CD4-positive, alpha-beta memory T cell (primary cell): ENCODE results near the gene SIGLEC9. TPM values are rescaled to one million over a fixed set of nuclear protein-coding genes. Genes with fewer than 3 reads are reported as not detected.
A peak's percentile ranks its signal among the peaks of the same experiment; 100 is the strongest.

Source experiments
- CTCF ChIA-PET: fragments of 350-600 bp; sonication (Branson Sonifier 250); formaldehyde crosslinking; loops from one replicate; lab custom pipeline; 2021; ENCODE audit warnings: inconsistent platforms; ENCODE audit not compliant: partially characterized antibody; lab: Charles Lee
- POLR2A ChIA-PET: fragments of 350-600 bp; sonication (Branson Sonifier 250); formaldehyde crosslinking; loops from one replicate; lab custom pipeline; 2021; ENCODE audit not compliant: partially characterized antibody; lab: Charles Lee
- DNase-seq, 5 donors: peaks; one replicate each; pipeline versions ENCODE4 v3.0.0 to v3.0.0-alpha.2; 2020 to 2022; ENCODE audit warnings: mixed read lengths in 1 of 5
- H3K27ac ChIP-seq: one replicate; pipeline ENCODE4 v1.7.0; 2013; ENCODE audit warnings: low read depth, low read length
- H3K27me3 ChIP-seq: 2 replicates; pipeline ENCODE4 v1.7.0; 2013; ENCODE audit warnings: mild to moderate bottlenecking, low read length, moderate library complexity; ENCODE audit not compliant: insufficient read depth
- H3K36me3 ChIP-seq: 2 replicates; pipeline ENCODE4 v1.7.0; 2013; ENCODE audit warnings: mild to moderate bottlenecking, low read length, moderate library complexity; ENCODE audit not compliant: insufficient read depth
- H3K4me1 ChIP-seq: 2 replicates; pipeline ENCODE4 v1.7.0; 2013; ENCODE audit warnings: mild to moderate bottlenecking, low read length, moderate library complexity; ENCODE audit not compliant: insufficient read depth
- H3K4me3 ChIP-seq, 2 donors: one replicate each; pipeline ENCODE4 v1.7.0; 2013; ENCODE audit warnings: low read length in 2 of 2, mild to moderate bottlenecking in 1 of 2
- H3K9me3 ChIP-seq, 2 donors: one replicate each; pipeline ENCODE4 v1.7.0; 2013; ENCODE audit warnings: low read length in 2 of 2, control low read depth in 1 of 2; ENCODE audit not compliant: control insufficient read depth in 1 of 2
- H3K27ac Mint-ChIP-seq, 7 donors: one replicate each; pipeline ENCODE4 v1.8.0; 2020 to 2021; ENCODE audit warnings: mixed read lengths in 7 of 7, mild to moderate bottlenecking in 6 of 7, inconsistent platforms in 3 of 7, moderate library complexity in 3 of 7
- H3K27me3 Mint-ChIP-seq, 2 donors: one replicate each; pipeline ENCODE4 v1.8.0; 2020 to 2021; ENCODE audit warnings: mixed read lengths in 2 of 2
- H3K36me3 Mint-ChIP-seq, 2 donors: one replicate each; pipeline ENCODE4 v1.8.0; 2020 to 2021; ENCODE audit warnings: mixed read lengths in 2 of 2, inconsistent platforms in 1 of 2, mild to moderate bottlenecking in 1 of 2
- H3K4me1 Mint-ChIP-seq, 4 donors: one replicate each; pipeline ENCODE4 v1.8.0; 2020 to 2021; ENCODE audit warnings: mixed read lengths in 4 of 4, mild to moderate bottlenecking in 1 of 4
- H3K4me3 Mint-ChIP-seq, 8 donors: one replicate each; pipeline ENCODE4 v1.8.0; 2020 to 2021; ENCODE audit warnings: mixed read lengths in 8 of 8, mild to moderate bottlenecking in 7 of 8, moderate library complexity in 6 of 8, inconsistent platforms in 3 of 8
- H3K9me3 Mint-ChIP-seq, 8 donors: one replicate each; pipeline ENCODE4 v1.8.0; 2020 to 2021; ENCODE audit warnings: mixed read lengths in 8 of 8, mild to moderate bottlenecking in 5 of 8, inconsistent platforms in 3 of 8, moderate library complexity in 1 of 8
- intact Hi-C: fragments of 100-400 bp; cut with micrococcal nuclease; formaldehyde crosslinking; loops from one replicate; pipeline ENCODE4 v1.15.1; 2023
- polyA plus RNA-seq, 2 donors: library from polyadenylated mRNA; unstranded; fragments of 300-500 nt; fragmentation: Illumina TruSeq; gene quantifications; one replicate each; pipeline ENCODE4 v1.2.3, GENCODE V29; 2021
- total RNA-seq, 2 experiments: library from RNA; stranded (reverse); gene quantifications; one replicate each; pipeline ENCODE4 v1.2.3, GENCODE V29; 2021

SIGLEC9 gene
- total and polyA plus RNA-seq, 4 experiments from 2014 or later, result 2.4 to 3.9 (median 3.0) TPM

DNA sequence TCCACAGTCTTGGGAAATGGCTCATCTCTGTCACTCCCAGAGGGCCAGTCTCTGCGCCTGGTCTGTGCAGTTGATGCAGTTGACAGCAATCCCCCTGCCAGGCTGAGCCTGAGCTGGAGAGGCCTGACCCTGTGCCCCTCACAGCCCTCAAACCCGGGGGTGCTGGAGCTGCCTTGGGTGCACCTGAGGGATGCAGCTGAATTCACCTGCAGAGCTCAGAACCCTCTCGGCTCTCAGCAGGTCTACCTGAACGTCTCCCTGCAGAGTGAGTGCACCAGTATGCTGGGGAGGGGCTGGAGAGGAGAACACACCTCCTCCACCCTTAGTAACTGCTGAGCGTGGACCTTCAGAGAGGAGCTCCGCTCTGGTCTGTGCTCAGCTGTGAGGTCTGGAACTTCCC is 2.3 kb downstream of the SIGLEC9 start:
- peaks cover 93% of the 10 kb centered on the region for H3K4me1 ChIP-seq
- no peaks in the 10 kb centered on the region for H3K27me3 Mint-ChIP-seq
- H3K4me3 ChIP-seq, result no peak overlapping the region
- peaks cover 45 to 91% (median 69%) of the 10 kb centered on the region in 4 donors for H3K4me1 Mint-ChIP-seq
- peak overlapping the region in 5 of 7 donors; percentile 77 to 92 (median 81) for H3K27ac Mint-ChIP-seq
- no peaks in the 10 kb centered on the region for H3K27me3 ChIP-seq
- DNase-seq, result no peak
- no peaks in the 10 kb centered on the region for H3K36me3 ChIP-seq
- no peaks in the 10 kb centered on the region for H3K9me3 ChIP-seq
- H3K9me3 Mint-ChIP-seq, result peaks cover 0 to 4% (median 0%) of the 10 kb centered on the region in 8 donors
- peak overlapping the region in 2 of 8 donors; percentile 13 to 69 for H3K4me3 Mint-ChIP-seq
- no peak overlapping the region for H3K27ac ChIP-seq
- intact Hi-C loops, result no loop called here
- ChIA-PET CTCF (interaction anchor here (1.0 kb wide), 1 partner anchor 22 kb away, joined by 3 read pairs; no protein-coding TSS in a partner anchor), POLR2A (no interaction called here)
- H3K36me3 Mint-ChIP-seq, result peaks cover 6 to 12% of the 10 kb centered on the region in 2 donors

DNA sequence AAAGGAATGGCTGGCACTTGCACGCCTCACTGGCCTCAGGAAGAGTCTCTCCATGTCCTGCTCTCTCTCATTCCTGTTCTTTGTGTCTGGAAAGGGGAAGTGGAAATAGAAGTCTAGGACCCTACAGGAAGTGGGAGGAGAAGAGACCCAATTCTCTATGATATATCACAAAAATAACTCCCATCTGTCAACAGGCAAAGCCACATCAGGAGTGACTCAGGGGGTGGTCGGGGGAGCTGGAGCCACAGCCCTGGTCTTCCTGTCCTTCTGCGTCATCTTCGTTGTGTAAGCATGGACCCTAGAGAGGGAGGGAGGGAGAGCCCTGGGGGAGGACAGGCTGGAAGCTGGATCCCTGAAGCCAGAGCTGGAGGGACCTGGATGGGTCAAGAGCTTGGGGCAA is 3.0 kb downstream of the SIGLEC9 start:
- POLR2A ChIA-PET, result interaction anchor here (1.4 kb wide), 1 partner anchor 13 kb away, joined by 4 read pairs; no protein-coding TSS in a partner anchor
- Histone ChIP-seq H3K4me3 (no peak overlapping the region), H3K9me3 (no peaks in the 10 kb centered on the region), H3K36me3 (no peaks in the 10 kb centered on the region), H3K4me1 (peaks cover 91% of the 10 kb centered on the region), H3K27ac (no peak overlapping the region), H3K27me3 (no peaks in the 10 kb centered on the region)
- intact Hi-C loops, result no loop called here
- H3K4me1 Mint-ChIP-seq, result peaks cover 47 to 91% (median 69%) of the 10 kb centered on the region in 4 donors
- H3K27ac Mint-ChIP-seq, result peak overlapping the region in 6 of 7 donors; percentile 43 to 83 (median 66)
- peaks cover 0 to 4% (median 0%) of the 10 kb centered on the region in 8 donors for H3K9me3 Mint-ChIP-seq
- no peaks in the 10 kb centered on the region for H3K27me3 Mint-ChIP-seq
- CTCF ChIA-PET, result interaction anchor here (1.0 to 1.2 kb wide), 2 partner anchors 22 to 31 kb away, joined by 3 to 4 read pairs; no protein-coding TSS in a partner anchor
- DNase-seq, result no peak
- peak overlapping the region in 6 of 8 donors; percentile 20 to 68 (median 48) for H3K4me3 Mint-ChIP-seq
- H3K36me3 Mint-ChIP-seq, result peaks cover 6 to 12% of the 10 kb centered on the region in 2 donors

DNA sequence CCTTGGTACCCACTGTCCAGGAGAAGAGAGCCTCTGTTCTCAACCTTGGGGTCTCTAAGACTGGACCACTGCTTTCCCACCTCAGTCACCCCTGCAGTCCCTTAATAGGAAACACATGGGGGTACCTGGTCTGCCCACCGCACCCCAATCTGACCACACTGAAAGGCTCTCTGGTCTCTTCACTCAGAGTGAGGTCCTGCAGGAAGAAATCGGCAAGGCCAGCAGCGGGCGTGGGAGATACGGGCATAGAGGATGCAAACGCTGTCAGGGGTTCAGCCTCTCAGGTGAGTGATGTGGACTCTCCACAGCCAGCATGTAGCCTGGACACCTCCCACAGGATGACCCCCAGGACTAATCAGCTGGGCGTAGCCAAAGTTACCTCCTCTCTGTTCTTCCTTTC is 3.5 kb downstream of the SIGLEC9 start:
- H3K27me3 ChIP-seq, result no peaks in the 10 kb centered on the region
- no peaks in the 10 kb centered on the region for H3K36me3 ChIP-seq
- no peak for DNase-seq
- intact Hi-C loops, result no loop called here
- no peak overlapping the region for H3K27ac ChIP-seq
- Mint-ChIP-seq H3K27me3 (no peaks in the 10 kb centered on the region), H3K4me1 (peaks cover 45 to 87% (median 66%) of the 10 kb centered on the region in 4 donors), H3K36me3 (peaks cover 6 to 11% of the 10 kb centered on the region in 2 donors), H3K4me3 (peak overlapping the region in 4 of 8 donors; percentile 21 to 60 (median 42)), H3K9me3 (peaks cover 0 to 3% (median 0%) of the 10 kb centered on the region in 8 donors), H3K27ac (peak overlapping the region; percentile 5 to 88 (median 54))
- ChIA-PET CTCF (interaction anchor here (1.0 to 1.2 kb wide), 3 partner anchors 21 to 32 kb away, joined by 3 to 5 read pairs (median 4); no protein-coding TSS in a partner anchor), POLR2A (interaction anchor here (1.4 kb wide), 1 partner anchor 14 kb away, joined by 4 read pairs; no protein-coding TSS in a partner anchor)
- peaks cover 87% of the 10 kb centered on the region for H3K4me1 ChIP-seq
- no peaks in the 10 kb centered on the region for H3K9me3 ChIP-seq
- no peak overlapping the region for H3K4me3 ChIP-seq

DNA sequence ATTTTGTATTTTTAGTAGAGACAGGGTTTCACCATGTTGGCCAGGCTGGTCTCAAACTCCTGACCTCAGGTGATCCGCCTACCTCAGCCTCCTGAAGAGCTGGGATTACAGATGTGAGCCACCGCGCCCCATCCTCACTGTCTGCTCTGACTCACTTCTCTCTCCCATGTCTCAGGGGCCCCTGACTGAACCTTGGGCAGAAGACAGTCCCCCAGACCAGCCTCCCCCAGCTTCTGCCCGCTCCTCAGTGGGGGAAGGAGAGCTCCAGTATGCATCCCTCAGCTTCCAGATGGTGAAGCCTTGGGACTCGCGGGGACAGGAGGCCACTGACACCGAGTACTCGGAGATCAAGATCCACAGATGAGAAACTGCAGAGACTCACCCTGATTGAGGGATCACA is 5.0 kb downstream of the SIGLEC9 start:
- no peak for DNase-seq
- CTCF ChIA-PET, result interaction anchor here (1.1 to 1.2 kb wide), 2 partner anchors 10 to 15 kb away, joined by 3 to 4 read pairs; no protein-coding TSS in a partner anchor
- H3K9me3 ChIP-seq, result no peaks in the 10 kb centered on the region
- no peak overlapping the region for H3K4me3 ChIP-seq
- no peaks in the 10 kb centered on the region for H3K36me3 ChIP-seq
- H3K27me3 ChIP-seq, result no peaks in the 10 kb centered on the region
- POLR2A ChIA-PET, result no interaction called here
- intact Hi-C loops, result loop anchor here (5.0 kb wide), 1 partner anchor 32 kb away; no protein-coding TSS in a partner anchor
- Mint-ChIP-seq H3K4me1 (peaks cover 34 to 72% (median 52%) of the 10 kb centered on the region in 4 donors), H3K9me3 (peaks cover 0 to 4% (median 0%) of the 10 kb centered on the region in 8 donors), H3K36me3 (peaks cover 3 to 7% of the 10 kb centered on the region in 2 donors), H3K4me3 (no peak overlapping the region), H3K27ac (peak overlapping the region in 5 of 7 donors; percentile 52 to 85 (median 77)), H3K27me3 (no peaks in the 10 kb centered on the region)
- H3K27ac ChIP-seq, result no peak overlapping the region
- peaks cover 72% of the 10 kb centered on the region for H3K4me1 ChIP-seq

DNA sequence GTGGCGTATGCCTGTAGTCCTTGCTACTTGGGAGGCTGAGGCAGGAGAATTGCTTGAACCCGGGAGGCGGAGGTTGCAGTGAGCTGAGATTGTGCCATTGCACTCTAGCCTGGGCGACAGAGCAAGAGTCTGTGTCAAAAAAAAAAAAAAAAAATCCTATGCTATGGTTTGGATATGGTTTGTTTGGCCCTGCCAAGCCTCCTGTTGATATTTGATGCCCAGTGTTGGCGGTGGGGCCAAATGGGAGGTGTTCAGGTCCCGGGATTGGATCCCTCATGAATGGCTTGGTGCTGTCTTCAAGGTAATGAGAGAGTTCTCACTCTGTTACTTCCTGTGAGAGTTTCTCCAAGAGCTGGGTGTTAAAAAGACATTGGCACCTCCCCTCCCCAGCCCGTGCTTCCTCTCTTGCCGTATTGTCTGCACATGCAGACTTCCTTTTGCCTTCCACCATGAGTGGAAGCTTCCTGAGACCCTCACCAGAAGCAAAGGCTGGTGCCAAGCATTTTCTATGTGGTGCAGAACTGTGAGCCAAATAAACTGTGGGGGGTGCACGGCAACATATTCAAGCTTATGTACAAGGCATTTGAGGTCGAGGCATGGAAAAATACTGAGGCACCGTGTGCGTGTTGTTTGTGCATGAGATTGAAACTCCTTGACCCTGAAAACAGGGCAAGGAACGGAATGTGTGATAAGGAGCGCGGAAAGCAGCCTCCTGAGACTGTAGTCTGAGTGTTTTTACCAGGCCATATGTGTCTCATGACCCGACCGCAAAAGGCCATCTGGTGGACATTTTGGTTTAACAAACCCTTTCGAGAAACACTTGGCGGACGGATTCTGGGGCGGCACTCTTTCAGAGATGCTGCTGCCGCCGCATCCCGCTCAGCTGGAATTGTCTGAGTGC is 7.3 kb downstream of the SIGLEC9 start:
- ChIA-PET POLR2A (interaction anchor here (0.6 to 1.1 kb wide), 5 partner anchors 8 to 621 kb away, joined by 3 to 6 read pairs (median 3); partner anchors contain the start of gene JOSD2), CTCF (interaction anchor here (4.6 kb wide), 1 partner anchor 26 kb away, joined by 45 read pairs; no protein-coding TSS in a partner anchor)
- Histone ChIP-seq H3K9me3 (no peaks in the 10 kb centered on the region), H3K27me3 (no peaks in the 10 kb centered on the region), H3K27ac (no peak overlapping the region), H3K4me1 (peaks cover 59% of the 10 kb centered on the region), H3K36me3 (no peaks in the 10 kb centered on the region), H3K4me3 (peak overlapping the region in 1 of 2 donors; percentile 32)
- peak overlapping the region; percentile 47 to 89 (median 87) for H3K27ac Mint-ChIP-seq
- peak overlapping the region; percentile 67 to 93 (median 82) for H3K4me3 Mint-ChIP-seq
- H3K9me3 Mint-ChIP-seq, result peaks cover 0 to 7% (median 0%) of the 10 kb centered on the region in 8 donors
- no peaks in the 10 kb centered on the region for H3K27me3 Mint-ChIP-seq
- peaks cover 3 to 7% of the 10 kb centered on the region in 2 donors for H3K36me3 Mint-ChIP-seq
- peaks cover 27 to 62% (median 43%) of the 10 kb centered on the region in 4 donors for H3K4me1 Mint-ChIP-seq
- peak in 4 of 5 donors; percentile 27 to 37 (median 32) for DNase-seq
- intact Hi-C loops, result loop anchor here (5.0 kb wide), 1 partner anchor 35 kb away; no protein-coding TSS in a partner anchor

DNA sequence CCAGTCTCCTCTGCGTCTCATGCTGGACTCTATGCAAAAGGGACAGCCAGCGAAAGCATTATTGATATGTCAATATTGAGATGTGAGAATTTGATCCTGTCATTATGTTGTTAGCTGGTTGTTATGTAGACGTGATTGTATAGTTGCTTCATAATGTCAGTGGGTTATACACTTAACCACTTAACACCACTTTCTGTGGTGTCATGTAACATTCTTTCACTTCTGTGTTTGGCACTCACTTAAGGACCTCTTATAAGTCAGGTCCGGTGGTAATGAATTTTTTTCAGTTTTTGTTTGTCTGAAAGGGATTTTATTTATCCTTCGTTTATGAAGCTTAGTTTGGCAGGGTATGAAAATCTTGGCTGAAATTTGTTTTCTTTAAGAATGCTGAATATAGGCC is 10.3 kb downstream of the SIGLEC9 start:
- H3K27ac Mint-ChIP-seq, result no peak overlapping the region

More for the DNA sequence above, 10.3 kb downstream of the SIGLEC9 start:
- peaks cover 19 to 42% (median 32%) of the 10 kb centered on the region in 4 donors for H3K4me1 Mint-ChIP-seq
- peaks cover 2% of the 10 kb centered on the region in 2 donors for H3K27me3 Mint-ChIP-seq
- DNase-seq, result no peak
- H3K9me3 Mint-ChIP-seq, result peaks cover 0 to 7% (median 0%) of the 10 kb centered on the region in 8 donors
- CTCF ChIA-PET, result interaction anchor here (1.2 to 4.6 kb wide), 3 partner anchors 23 to 38 kb away, joined by 3 to 45 read pairs (median 6); no protein-coding TSS in a partner anchor
- Histone ChIP-seq H3K36me3 (no peaks in the 10 kb centered on the region), H3K27me3 (no peaks in the 10 kb centered on the region), H3K4me3 (no peak overlapping the region), H3K27ac (no peak overlapping the region), H3K4me1 (peaks cover 35% of the 10 kb centered on the region), H3K9me3 (no peaks in the 10 kb centered on the region)
- intact Hi-C loops, result no loop called here
- H3K4me3 Mint-ChIP-seq, result no peak overlapping the region
- POLR2A ChIA-PET, result no interaction called here
- H3K36me3 Mint-ChIP-seq, result peaks cover 0 to 7% of the 10 kb centered on the region in 2 donors
